ENCODE measurements around the gene TIMM13. TPM values are rescaled to one million over a fixed set of nuclear protein-coding genes. Genes with fewer than 3 reads are reported as not detected.

The TIMM13 gene
- total RNA-seq, 2 donors from 2014 or later = 100 to 252 TPM

DNA sequence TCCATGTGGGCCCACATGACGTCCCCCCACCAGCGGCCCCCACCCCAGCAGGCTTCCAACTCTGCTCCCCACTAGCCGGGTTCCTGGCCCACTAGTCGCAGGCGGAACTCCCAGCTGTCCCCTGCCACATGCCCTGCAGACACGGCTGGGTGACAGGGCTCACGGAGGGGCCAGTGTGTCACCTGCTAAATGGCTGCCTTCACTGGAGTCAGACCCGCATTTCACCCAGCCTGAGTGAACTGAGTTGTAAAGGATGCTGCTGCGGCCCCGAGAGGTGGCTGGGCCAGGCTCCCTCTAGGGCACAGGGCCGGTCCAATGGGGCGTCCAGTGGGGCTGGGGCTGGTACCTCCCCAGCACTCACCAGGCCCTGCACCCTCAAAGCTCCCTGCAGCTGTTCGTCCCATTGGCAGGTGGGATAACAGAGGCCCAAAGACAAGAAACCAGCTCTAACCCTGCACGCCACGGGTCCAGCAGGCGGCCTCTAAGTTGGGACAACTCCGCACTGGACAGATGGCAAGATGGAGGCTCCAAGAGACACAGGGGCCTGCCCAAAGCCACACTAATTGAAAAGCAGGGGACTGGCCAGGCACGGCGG is 26.1 kb upstream of the TIMM13 start:
- TF ChIP-seq, protein P1, sequence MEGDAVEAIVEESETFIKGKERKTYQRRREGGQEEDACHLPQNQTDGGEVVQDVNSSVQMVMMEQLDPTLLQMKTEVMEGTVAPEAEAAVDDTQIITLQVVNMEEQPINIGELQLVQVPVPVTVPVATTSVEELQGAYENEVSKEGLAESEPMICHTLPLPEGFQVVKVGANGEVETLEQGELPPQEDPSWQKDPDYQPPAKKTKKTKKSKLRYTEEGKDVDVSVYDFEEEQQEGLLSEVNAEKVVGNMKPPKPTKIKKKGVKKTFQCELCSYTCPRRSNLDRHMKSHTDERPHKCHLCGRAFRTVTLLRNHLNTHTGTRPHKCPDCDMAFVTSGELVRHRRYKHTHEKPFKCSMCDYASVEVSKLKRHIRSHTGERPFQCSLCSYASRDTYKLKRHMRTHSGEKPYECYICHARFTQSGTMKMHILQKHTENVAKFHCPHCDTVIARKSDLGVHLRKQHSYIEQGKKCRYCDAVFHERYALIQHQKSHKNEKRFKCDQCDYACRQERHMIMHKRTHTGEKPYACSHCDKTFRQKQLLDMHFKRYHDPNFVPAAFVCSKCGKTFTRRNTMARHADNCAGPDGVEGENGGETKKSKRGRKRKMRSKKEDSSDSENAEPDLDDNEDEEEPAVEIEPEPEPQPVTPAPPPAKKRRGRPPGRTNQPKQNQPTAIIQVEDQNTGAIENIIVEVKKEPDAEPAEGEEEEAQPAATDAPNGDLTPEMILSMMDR (IDR thresholded peaks at IDR 0.05) = no peak
- intact Hi-C loops (cut with DNase I) = no loop called here
- Histone ChIP-seq H3K27me3 (no peaks in the 10 kb centered on the region), H3K4me3 (no peak overlapping the region), H3K27ac (no peak overlapping the region), H3K9ac (ENCODE audit: low read depth in 2 of 2, low read length in 2 of 2) (no peak overlapping the region), H3K9me3 (no peaks in the 10 kb centered on the region), H3K36me3 (no peaks in the 10 kb centered on the region), H3K4me1 (no peaks in the 10 kb centered on the region)
- DNase-seq = no peak

DNA sequence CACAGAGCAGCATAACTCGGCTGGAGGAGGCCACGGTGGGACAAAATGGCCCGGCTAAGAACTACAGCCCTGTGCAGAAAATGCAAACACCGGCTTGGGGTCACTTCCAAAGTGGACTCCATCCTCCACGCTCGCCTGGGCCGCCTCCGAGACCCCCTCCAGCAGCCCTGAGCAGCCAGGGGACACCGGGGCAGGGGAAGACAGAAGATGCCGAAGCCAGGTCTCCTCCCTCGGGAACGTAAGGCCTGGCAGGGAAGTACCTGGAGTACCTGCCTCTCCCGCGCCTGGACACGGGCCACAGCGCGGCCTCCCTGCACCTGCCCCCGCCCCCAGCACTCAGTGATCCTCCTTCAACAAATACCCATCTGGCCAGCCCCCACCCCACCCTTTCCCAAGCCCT is 24.4 kb upstream of the TIMM13 start:
- Histone ChIP-seq H3K9ac (ENCODE audit: low read depth in 2 of 2, low read length in 2 of 2) (no peak overlapping the region), H3K36me3 (no peaks in the 10 kb centered on the region), H3K4me3 (no peak overlapping the region), H3K9me3 (no peaks in the 10 kb centered on the region), H3K4me1 (no peaks in the 10 kb centered on the region), H3K27ac (no peak overlapping the region), H3K27me3 (no peaks in the 10 kb centered on the region)
- DNase-seq = no peak
- TF ChIP-seq, protein P1 (IDR thresholded peaks at IDR 0.05) = no peak
- intact Hi-C loops (cut with DNase I) = no loop called here

DNA sequence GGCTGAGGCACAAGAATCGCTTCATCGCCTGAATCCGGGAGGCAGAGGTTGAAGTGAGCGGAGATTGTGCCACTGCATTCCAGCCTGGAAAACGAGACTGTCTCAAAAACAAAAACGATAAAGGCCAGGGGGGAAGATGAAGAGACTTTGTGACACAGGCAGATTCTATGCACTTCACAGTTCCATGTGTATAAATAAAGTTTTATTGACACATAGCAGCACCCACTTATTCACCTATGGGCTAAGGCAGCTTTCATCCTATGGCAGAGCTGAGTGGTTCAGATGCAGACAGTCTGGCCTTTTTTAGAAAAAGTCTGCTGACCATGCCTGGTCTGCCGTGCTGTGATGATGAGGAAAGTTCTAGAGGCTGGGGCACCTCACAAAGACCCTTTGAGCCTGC is 23.8 kb upstream of the TIMM13 start:
- no peak overlapping the region for H3K4me3 ChIP-seq
- H3K36me3 ChIP-seq = no peaks in the 10 kb centered on the region
- no peak overlapping the region for H3K27ac ChIP-seq
- H3K9me3 ChIP-seq = no peaks in the 10 kb centered on the region
- no peaks in the 10 kb centered on the region for H3K4me1 ChIP-seq
- TF ChIP-seq, protein P1 (IDR thresholded peaks at IDR 0.05) = no peak
- intact Hi-C loops (cut with DNase I) = no loop called here
- no peak for DNase-seq
- H3K27me3 ChIP-seq = no peaks in the 10 kb centered on the region
- H3K9ac ChIP-seq (ENCODE audit: low read depth in 2 of 2, low read length in 2 of 2) = no peak overlapping the region

DNA sequence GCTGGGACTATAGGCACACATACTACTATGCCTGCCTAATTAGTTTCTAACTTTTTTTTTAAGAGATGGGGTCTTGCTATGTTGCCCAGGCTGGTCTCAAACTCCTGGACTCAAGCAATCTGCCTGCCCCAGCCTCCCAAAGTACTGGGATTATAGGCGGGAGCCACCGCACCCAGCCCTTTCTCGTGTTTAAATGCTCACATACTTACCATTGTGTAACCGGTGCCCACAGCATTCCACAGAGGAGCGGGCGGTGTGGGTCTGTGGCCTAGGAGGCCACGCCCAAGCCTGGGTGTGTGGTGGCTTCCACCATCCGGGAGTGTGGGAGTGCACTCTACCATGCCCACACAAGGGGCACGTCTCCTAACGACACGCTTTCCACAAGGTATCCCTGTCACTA is 21.6 kb upstream of the TIMM13 start:
- H3K4me1 ChIP-seq = no peaks in the 10 kb centered on the region
- intact Hi-C loops (cut with DNase I) = no loop called here
- no peaks in the 10 kb centered on the region for H3K36me3 ChIP-seq
- H3K27ac ChIP-seq = no peak overlapping the region
- no peak for DNase-seq
- H3K27me3 ChIP-seq = no peaks in the 10 kb centered on the region
- H3K4me3 ChIP-seq = no peak overlapping the region
- no peak overlapping the region for H3K9ac ChIP-seq (ENCODE audit: low read depth in 2 of 2, low read length in 2 of 2)
- TF ChIP-seq, protein P1 (IDR thresholded peaks at IDR 0.05) = no peak
- no peaks in the 10 kb centered on the region for H3K9me3 ChIP-seq

DNA sequence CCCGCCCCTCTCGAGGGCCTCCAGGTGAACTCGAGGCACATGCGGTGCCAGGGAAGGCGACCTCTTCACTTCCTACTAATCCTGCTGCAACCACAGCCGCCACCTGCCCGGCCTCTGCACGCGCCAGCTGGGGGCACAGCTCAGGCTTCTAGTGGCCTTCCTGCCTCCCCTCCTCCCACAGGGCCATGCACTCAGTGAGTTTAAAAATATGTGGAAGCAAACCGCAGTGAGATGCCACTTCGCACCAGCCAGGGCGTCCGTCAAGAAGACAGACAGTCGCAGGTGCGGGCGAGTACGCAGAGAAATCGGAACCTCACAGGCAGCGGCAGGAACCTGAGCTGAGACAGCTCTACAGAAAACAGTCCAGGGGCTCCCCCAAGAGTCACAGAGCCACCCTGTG is 19.0 kb upstream of the TIMM13 start:
- H3K9me3 ChIP-seq = no peaks in the 10 kb centered on the region
- no peaks in the 10 kb centered on the region for H3K27me3 ChIP-seq
- H3K36me3 ChIP-seq = peaks cover 4% of the 10 kb centered on the region
- H3K4me1 ChIP-seq = no peaks in the 10 kb centered on the region
- intact Hi-C loops (cut with DNase I) = no loop called here
- H3K27ac ChIP-seq = no peak overlapping the region
- H3K4me3 ChIP-seq = no peak overlapping the region
- TF ChIP-seq, protein P1 (IDR thresholded peaks at IDR 0.05) = no peak
- DNase-seq = no peak
- H3K9ac ChIP-seq (ENCODE audit: low read depth in 2 of 2, low read length in 2 of 2) = no peak overlapping the region
